Measurements from ENCODE around the gene EXD3. TPM values are rescaled to one million over a fixed set of nuclear protein-coding genes. Genes with fewer than 3 reads are reported as not detected.
"Not testable (repeated sequence)": the region's sequence is repeated elsewhere in the genome, so short reads cannot be mapped to it uniquely, and the experiment has no call there.

The EXD3 gene
- polyA plus RNA-seq, 3 donors, result 8.7 to 9.2 (median 8.9) TPM

DNA sequence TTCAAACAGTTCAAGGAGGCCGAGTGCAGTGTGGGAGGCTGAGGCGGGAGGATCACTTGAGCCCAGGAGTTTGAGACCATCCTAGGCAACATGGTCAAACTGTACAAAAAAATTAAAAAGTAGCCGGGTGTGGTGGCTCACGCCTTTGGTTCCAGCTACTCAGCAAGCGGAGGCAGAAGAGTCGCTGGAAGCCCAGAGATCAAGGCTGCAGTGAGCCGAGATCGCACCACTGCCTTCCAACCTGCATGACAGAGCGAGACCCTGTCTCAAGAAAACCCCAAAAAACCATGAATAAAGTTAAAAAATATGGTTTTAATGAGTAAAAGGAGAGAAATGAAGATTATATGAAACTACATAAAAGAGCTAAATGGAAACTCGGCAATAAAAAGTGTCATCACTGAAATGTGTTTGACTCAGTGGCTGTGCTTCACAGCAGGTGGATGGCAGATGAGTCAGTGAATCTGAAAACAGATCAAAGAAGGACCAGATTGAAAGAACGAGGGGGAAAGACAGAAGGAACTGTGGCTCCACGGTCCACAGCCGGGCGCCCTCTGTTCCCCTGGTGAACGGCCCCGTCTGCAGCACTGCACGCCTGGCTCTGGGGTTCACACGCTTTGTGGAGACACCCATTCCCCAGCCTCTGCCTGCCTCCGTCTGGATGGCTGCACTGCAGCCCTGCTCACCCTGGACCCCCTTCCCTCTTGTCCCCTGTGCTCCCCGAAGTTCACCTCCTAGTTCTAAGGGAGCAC lies 25.1 kb downstream of the EXD3 start:
- DNase-seq (ENCODE audit: low read depth in 3 of 3, low spot score in 2 of 3), result no peak

- no peak for DNase-seq (ENCODE audit: low read depth in 3 of 3, low spot score in 2 of 3)
These were observed 26.2 kb downstream of the EXD3 start for GRCh38 chr9:137396634-137397367.

- DNase-seq (ENCODE audit: low read depth in 3 of 3, low spot score in 2 of 3), result no peak
These were observed 26.7 kb downstream of the EXD3 start for GRCh38 chr9:137396227-137396626.

- no peak for DNase-seq (ENCODE audit: low read depth in 3 of 3, low spot score in 2 of 3)
These were observed 27.3 kb downstream of the EXD3 start for GRCh38 chr9:137395666-137396010.

GRCh38 chr9:137394866-137395665 lies 27.9 kb downstream of the EXD3 start:
- DNase-seq (ENCODE audit: low read depth in 3 of 3, low spot score in 2 of 3), result no peak

DNA sequence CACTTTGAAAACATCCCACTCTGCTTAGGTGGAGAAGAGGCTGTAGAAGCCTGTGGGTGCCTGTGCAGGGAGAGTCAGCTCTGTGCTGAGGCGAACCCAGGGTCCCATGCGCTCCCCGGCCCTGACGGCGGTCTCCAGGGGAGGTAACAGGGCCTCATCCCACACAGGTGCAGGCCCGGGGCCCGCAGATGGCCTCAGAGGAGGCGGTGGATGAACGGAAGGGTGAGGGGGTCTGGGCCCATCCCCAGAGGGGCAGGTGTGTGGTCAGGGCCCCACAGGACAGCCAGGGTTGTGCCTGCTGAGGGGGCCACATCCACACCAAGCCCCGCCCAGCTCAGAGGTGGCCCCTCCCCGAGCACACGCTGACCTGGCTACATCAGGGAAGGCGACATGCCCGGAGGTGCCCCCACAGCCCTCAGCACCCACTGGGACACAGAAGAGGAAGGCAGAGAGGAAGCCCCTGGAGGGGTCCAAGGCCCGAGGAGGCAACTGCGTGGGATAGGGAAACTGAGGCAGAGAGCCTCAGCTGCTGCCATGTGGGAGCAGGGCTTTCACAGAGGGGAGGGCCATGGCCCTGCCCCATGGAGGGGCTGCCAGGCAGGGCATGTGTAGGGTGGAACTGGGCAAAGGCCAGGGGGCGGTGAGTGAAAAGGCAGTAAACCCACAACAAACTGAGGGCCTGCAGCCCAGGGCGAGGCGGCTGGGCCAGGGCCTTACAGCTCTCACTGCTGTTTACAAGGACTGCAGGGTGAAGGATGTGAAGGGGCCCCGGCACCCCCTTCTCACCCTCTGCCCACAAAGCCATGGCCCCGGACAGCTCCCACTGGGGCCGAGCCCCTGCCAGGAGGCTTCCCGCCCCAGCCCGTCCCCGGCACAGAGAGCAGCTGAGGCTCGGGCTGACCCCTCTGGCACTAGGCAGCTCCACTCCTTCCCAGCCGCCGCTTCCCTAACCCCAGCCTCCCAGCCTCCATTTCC lies 29.5 kb downstream of the EXD3 start:
- DNase-seq (ENCODE audit: low read depth in 3 of 3, low spot score in 2 of 3), result no peak

DNA sequence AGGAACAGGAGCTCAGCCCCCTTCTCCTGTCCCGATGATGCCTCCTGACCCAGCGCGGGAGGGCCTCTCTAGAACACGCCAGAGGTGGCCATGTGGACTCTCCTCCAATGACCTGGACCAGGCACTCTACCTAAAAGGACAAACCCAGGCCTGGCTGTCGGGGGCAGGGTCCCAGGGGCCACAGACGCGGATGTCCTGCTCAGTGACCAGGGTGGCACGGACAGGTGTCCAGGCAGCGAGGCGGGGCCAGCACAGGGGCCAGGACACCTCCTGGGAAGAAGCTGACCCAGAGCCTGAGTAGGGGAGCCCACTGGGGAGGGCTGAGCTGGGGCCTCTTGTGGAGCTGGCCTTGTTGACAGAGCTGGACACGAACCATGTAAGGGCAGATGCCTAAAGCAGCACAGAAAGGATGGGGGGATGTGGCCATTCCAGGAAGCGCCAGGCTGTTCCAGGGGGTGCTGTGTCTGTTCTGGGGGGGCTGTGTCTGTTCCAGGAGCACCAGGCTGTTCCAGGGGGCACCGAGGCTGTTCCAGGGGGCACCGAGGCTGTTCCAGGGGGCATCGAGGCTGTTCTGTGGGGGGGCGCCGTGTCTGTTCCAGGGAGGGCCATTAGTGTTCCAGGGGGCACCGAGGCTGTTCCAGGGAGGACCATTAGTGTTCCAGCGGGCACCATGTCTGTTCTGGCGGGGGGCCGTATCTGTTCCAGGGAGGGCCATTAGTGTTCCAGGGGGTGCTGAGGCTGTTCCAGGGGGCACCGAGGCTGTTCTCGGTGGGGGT lies 30.5 kb downstream of the EXD3 start:
- DNase-seq (ENCODE audit: low read depth in 3 of 3, low spot score in 2 of 3), result no peak

DNA sequence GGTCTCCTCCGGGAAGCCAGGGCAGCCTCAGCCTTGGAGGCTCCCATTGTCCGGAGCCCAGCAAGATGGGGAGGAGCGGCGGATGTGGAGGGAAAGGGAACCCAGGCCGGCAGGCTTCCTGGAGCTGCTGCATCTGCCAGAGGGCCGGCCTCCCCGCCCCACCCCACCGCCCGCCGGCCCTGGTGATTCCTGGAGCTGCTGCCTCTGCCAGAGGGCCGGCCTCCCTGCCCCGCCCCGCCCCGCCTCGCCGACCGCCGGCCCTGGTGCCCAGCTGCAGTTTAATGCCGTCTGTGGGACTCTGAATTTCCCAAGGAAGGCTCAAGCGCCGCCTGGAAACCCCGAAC lies 31.6 kb downstream of the EXD3 start:
- no peak for DNase-seq (ENCODE audit: low read depth in 3 of 3, low spot score in 2 of 3)

DNA sequence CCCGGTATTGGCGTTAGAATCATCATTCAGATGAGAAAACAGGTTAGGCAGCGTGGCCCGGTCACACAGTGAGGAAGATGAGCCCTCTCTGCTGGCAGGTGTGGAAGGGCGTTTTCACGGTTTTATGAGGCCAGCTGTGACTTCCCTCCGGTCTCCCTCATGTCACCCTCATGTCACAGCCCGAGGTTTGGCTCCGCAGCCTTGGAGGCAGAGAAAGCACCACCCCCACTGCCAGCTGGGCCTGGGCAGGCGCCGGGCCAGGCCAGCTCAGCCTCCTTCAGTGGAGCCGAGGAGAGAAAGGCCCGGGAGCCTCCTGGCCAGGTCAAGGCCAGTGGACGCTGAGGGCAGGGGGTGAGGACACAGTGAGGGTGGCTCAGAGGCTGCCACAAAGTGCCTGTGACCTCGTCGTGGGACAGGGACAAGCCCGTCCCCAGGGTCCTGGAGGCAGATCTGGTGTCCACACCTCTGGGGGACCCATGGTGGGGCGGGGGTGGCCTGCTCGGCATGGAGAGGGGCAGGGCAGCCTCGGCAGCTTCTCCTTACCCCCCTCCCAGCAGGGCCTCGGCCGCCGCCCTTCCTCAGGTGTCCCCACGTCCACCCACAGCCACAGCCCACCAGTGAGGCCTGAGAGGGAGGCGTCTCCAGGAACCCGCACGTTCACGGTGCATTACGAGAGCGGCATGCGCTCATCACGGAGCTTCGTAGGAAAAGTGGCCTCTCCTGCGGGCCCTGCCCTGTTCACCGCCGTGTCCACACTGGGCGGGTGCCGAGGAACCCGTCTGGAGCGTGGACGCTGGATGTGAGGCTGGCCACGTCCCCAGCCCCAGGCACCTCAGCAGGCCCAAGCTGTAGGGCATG lies 32.2 kb downstream of the EXD3 start:
- DNase-seq (ENCODE audit: low read depth in 3 of 3, low spot score in 2 of 3), result no peak

- DNase-seq (ENCODE audit: low read depth in 3 of 3, low spot score in 2 of 3), result no peak
These were observed 33.6 kb downstream of the EXD3 start for GRCh38 chr9:137389428-137389746.

DNA sequence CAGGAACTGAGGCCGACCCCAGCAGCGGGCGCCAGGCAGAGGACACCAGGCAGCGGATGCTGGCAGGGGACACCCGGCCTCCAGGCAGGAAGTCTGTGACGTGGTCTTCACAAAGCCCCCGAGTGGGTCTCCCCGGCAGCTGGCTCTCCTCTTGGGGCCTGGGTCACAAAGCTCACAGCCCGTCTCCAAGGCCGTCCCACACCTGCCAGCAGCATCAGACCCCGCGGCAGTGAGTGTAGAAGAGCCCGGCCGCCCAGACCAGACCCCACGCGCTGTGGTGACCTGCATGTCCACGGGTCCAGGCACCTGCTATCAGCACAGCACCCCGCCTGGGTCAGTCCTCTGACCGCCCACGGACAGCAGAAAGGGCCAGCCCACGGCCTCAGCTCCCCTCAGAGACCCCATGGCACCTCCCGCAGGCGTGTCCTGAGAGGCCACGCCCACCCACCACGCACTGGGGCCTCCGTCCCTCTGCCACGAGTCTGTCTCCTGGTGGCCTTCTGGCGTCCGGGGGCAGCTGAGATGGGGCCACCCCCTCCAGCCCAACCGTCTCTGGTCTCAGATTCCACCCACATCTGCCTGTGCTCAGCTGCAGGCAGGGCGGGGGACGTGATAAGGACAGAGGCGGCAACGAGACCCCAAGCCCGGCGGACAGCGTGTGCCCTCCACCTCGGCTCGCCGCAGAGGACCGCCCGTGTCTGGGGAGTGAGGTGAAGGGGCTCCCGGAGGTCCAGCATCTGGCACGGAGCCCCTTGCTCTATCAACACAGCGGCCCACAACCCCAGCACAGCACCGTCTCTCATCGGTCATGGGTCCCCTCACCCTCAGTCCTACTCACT lies 34.2 kb downstream of the EXD3 start:
- no peak for DNase-seq (ENCODE audit: low read depth in 3 of 3, low spot score in 2 of 3)

- DNase-seq (ENCODE audit: low read depth in 3 of 3, low spot score in 2 of 3), result no peak
These were observed 34.9 kb downstream of the EXD3 start for GRCh38 chr9:137387891-137388560.

DNA sequence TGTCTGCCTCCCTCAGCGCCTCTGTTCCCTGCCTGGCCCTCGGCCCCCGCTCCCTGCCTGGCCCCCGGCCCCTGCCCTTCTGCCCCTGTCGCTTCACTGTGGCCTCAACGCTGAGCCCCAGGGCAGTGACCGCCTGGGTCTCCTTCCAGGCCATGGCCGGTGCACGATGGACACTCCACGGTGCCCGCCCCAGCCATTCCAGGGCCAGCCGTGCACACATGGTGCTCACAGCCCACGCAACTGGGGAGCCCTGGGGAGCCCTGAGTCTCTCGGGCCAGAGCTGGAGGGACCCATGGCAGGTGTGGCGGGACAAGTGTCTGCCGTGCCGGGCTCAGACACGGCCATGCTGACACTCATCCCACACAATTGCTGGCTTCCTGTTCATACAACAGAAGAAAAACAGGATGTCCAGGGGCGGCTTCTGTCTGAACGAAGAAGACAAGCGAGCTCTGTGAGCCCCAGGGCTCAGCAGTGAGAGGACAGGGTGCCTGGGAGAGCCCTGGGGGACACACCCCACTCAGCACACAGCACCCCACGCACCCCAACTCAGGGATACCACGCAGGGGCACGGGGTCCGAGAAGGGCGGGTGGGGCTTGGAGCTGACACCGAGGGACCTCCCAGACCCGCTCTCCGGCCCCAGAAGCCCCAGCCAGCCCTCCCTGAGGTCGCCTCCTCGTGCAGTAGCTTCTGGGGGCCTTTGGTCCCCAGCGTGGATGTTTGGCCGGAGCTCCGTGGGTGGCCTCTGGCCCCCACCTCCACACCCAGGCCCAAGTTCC lies 35.7 kb downstream of the EXD3 start:
- no peak for DNase-seq (ENCODE audit: low read depth in 3 of 3, low spot score in 2 of 3)

DNA sequence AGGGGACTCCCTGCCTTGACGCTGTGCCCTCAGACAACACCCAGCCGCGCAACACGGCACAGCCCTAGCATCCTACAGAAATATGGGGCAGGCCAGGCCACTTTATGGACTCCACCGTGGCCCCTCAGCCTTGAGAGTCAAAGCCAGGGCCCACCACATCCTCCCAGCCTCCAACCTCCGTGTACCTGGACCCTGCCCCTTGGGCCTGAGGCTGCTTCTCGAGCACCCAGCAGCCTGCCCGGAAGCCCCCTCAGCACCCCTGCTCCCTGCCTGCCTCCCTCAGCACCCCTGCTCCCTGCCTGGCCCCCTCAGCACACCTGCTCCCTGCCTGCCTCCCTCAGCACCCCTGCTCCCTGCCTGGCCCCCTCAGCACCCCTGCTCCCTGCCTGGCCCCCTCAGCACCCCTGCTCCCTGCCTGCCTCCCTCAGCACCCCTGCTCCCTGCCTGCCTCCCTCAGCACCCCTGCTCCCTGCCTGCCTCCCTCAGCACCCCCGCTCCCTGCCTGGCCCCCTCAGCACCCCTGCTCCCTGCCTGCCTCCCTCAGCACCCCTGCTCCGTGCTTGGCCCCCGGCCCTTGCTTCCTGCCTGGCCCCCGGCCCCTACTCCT lies 36.4 kb downstream of the EXD3 start:
- not testable (repeated sequence) for DNase-seq (ENCODE audit: low read depth in 3 of 3, low spot score in 2 of 3)

GRCh38 chr9:137385061-137385655 lies 37.8 kb downstream of the EXD3 start:
- no peak for DNase-seq (ENCODE audit: low read depth in 3 of 3, low spot score in 2 of 3)

Data from right renal cortex interstitium (tissue), 3 donors.